HG03571 (cell line): ENCODE data around the gene FRMD1.

Experiments used
- ATAC-seq: cut with Tn5 transposase; IDR thresholded peaks from one replicate; pipeline ENCODE4 v1.9.1; 2021; ENCODE audit not compliant: unreplicated experiment

FRMD1 gene

GRCh38 chr6:168113226-168113625, 34.2 kb upstream of the FRMD1 start:
- ATAC-seq = no peak

DNA sequence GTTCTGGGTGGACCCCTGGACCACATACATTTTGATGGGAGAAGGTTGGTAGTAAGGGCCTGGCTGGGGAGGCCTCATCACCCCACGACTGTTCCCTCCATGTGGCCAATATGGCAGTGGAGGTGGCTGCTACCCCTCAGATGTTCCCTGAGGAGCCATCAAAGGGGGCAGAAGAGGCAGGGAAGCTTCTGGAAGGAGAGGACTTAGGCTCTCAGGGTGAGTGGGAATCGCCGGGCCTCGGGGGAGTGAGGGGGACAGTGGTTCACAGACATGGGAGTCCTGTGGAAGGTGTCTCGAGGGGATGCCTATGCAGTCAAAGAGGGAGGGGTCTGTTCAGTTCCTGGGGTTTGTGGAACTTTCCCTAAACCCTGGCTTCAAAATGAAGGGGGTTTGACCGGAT, 32.9 kb upstream of the FRMD1 start:
- ATAC-seq = no peak

DNA sequence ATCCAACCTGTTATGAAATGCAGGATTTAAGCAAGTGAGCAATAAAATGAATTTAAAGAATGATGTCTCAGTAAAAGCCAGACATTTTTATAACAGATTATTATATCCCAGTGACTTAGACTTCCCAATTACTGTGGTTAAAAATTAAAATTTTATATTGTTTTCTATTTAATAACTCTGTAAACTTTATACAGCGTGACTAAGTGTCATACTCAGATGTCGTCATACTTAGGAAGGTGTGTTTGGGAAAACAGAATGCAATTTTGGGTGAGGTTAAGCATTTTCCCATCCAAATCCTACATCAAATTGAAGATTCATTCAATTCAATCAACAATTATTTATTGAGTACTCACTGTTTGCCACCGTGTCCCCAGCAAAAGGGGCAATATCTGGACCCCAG, 31.4 kb upstream of the FRMD1 start:
- no peak for ATAC-seq

DNA sequence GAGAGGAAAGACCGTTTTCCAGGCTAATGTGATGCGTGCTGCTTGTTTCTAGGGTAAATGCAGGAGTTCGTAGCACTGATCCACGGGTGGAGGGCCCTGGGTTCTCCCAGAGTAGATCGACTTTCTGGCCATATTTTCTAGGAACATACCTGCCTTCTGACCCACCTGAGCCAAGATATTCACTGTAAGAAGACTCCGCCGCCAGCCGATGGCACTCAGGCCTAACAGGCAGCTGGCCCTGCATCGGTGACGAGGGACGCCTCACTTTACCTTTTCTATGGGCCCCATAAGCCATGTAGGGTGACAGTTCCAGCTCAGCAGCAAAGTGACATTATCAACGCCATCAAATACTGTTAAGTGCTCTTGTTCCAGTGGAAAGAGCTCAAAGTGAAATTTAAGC, 30.2 kb upstream of the FRMD1 start:
- no peak for ATAC-seq

DNA sequence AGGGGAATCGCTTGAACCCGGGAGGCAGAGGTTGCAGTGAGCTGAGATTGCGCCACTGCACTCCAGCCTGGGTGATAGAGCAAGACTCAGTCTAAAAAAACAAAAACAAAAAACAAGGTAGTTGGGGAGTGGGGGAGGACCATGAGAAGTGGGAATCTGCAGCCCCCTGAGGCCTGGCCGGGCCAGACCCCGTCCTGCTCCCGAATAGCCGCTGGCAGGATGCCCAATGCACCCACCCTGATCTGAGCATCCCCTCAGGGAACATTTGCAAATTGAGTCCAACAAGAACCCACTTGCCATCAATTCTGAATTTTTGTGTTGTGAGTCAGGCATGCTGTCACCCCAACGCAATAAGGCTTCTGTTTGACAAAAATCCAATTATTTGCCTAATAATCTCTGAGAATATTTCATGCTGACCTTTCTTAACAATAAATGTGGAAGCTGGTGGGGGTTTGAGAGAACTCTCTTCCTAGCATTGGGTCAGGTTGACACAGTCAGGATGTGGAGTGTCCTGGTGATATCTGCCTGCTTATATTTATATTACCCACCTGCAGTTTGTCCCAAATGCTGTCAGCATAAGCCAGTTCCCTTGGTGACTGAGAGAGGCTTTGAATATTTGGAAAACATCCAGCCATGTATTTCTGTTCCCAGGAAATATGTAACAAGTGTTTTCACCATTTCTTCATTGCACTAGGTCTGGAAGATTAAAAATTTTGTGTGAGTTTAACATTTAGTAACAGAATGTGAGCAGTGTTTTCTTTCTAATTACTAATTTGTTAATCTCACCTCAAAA, 28.4 kb upstream of the FRMD1 start:
- ATAC-seq = no peak

DNA sequence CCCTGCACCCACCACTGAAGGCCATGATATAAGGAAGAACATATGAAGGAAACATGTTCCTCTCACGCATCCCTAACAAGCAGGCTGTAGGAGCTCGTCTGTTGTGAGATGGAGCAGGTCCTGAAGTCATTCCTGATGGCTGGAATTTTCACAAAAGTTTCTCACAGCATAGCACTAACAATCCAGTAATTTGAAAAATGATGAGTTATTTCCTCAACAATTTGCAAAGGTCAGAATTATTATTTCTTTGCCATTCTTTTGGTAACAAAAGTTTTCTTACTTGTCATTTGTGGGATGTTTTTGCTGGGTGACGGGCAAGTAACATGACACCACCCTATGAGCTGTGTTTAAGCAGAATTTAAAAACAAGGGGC, 27.6 kb upstream of the FRMD1 start:
- ATAC-seq = no peak

DNA sequence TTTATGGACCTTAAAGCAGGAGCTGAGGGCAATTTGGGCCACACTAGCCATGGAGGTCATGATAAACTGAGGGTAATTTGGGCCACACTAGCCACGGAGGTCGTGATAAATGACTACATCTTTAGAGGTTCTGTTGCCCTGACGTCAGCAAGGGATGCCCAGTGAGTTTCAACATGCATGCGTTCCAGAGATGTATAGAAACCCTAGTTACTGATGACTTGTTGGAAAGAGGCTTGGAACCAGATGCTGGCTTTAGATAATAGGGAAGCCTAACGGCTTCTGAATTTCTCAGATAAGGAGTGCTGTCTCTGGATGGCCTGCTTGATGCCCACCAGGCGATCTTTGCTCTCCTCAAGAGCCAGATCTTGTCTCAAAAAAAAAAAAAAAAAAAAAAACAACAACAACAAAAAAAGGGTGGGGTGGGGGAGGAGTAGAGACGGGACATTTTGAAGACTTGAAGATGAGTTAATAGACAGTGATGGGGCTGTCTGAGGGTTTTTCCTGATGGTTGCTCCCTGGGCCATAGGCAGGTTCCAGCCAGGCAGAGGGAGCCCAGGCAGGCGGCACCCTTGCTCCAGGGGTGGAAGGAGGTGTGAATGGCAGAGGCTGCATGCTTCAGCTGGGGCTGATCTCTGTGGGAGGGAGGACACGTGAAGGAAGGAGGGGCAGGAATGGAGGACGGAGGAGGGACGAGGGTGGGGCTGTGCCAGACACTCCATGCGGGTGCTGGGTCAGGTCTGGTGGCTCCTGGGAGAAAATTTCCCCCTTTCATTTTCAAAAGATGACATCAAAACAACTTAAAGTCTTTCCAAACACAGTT, 27.0 kb upstream of the FRMD1 start:
- no peak for ATAC-seq

- ATAC-seq = no peak
Observed at GRCh38 chr6:168104636-168105035, 25.6 kb upstream of the FRMD1 start.

GRCh38 chr6:168103050-168103830, 24.2 kb upstream of the FRMD1 start:
- ATAC-seq = no peak

DNA sequence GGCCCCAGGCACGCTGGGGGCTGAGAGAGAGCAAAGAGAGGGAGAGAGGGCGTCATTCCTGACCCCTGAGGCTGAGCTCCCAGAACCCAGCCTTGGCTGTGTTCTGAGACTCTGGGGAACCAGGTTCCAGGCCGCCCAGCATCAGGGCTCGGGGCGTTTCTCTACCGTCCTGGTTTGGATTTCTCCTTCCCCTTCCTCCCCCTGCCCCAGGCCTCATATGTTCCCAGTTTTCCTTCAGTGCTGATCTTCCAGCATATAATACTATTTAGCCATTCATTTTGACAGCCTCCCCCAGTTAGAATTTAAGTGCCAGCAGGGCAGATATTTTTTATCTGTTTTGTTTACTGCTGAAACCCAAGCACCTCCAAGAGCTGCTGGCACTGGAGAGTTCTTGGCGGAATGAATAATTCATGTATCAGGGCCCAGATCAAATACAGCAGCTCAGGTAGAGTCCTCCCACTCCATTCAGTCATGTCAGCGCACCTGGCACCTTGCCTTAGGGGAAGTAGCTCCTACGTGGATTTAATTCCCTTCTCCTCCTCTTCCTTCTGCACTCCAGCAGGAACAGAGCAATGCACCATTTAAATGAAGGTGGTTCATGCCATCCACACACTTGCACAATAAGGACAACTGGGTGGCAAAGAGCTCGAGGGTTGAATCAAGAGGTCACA, 23.4 kb upstream of the FRMD1 start:
- ATAC-seq = no peak

DNA sequence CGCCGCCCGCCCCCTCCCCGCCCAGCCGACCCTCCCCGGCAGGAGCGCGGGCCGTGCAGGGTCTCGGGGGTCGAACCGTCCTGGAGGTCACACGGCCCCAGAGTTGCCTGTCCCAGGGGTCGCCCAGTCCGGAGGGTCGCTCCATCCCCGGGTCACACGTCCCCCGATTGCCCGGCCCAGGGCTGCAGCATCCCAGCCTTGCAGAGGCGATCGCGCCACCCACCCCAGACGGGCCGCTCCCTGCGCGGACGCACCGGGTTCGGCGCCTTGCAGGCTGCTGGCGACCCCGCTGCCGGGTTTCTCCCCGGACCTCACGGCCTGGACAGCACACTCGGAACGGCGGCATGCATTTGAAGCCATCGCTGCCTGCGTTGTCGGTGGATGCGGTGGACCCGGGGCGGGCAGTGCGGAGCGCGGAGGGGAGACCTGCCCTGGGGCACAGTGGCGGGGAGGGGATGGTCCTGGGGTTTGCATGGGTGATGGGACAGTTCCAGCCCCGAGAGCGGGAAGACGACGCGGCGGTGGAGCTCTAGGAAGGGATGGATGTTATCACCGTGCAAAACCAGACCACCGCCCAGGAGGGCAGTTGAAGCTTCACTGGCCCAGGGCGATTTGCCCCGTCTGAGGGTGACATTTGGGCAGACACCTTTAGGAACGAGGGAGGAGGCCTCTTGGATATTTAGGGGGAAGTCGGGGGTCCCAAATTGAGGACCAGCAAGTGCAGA, 22.7 kb upstream of the FRMD1 start:
- ATAC-seq = no peak

- no peak for ATAC-seq
Observed at GRCh38 chr6:168100803-168101589, 22.0 kb upstream of the FRMD1 start.

- no peak for ATAC-seq
Observed at GRCh38 chr6:168100011-168100802, 21.2 kb upstream of the FRMD1 start.

GRCh38 chr6:168099201-168100010, 20.4 kb upstream of the FRMD1 start:
- no peak for ATAC-seq

DNA sequence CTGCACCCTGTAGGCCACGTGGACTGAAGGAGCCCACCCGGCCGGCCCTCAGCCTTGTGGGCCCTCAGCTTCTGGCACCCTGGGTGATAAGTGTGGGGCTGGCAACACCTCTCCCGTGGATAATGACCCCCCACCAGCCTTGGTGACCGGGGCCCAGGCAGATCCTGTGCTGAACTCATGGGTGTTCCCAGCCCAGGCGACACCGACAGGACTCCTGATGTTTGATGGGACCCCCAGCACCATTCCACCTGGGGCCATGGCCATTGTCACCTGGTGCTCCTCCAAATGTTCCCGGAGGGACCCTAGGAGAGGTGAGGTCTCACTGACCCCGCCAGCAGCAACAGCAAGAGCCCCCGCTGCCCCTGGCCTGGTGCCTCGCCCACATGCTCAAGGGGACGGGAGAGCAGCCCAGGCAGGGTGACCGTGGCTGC, 19.4 kb upstream of the FRMD1 start:
- ATAC-seq = no peak

- ATAC-seq = no peak
Observed at GRCh38 chr6:168097621-168098430, 18.8 kb upstream of the FRMD1 start.

- no peak for ATAC-seq
Observed at GRCh38 chr6:168097221-168097620, 18.2 kb upstream of the FRMD1 start.
